ENCODE measurements around the gene CANT1. TPM values are rescaled to one million over a fixed set of nuclear protein-coding genes. Genes with fewer than 3 reads are reported as not detected.

Gene CANT1
- total and polyA plus RNA-seq, 4 donors: 6.2 to 20.0 (median 16.4) TPM

DNA sequence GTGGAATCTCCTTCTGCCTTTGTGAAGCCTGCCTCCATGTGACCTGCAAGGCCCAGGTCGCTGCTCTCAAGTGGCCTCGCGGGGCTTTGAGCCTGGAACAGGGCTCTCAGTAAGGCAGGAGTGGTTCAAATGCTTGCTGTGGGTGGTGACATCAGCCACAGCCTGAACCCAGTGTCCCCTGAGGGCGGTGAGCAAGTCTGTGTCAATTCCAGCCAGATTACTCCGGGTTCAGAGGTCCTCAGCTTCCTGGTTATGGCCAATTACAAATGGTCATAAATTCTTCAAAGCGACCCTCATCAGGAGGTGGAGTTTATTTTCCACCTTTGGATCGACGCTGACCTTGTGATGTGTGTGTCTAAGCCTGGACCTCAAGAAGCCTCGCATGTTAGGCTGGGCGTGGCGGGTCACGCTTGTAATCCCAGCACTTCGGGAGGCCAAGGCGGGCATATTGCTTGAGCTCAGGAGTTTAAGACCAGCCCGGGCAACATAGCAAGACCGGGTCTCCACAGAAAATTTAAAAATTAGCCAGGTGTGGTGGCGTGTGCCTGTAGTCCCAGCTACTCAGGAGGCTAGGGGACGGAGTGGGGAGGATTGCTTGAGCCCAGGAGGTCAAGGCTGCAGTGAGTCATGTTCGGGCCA lies 47.1 kb downstream of the CANT1 start:
- no peak for DNase-seq (ENCODE audit: low spot score)
- no peaks in the 10 kb centered on the region for H3K9me3 ChIP-seq (ENCODE audit: control insufficient read depth in 4 of 4, low read length in 3 of 4)
- TF ChIP-seq FOXA1 (IDR thresholded peaks at IDR 0.05) (no peak), SP1 (IDR thresholded peaks at IDR 0.05) (peak; percentile 19), HNF4A (conservative IDR thresholded peaks at IDR 0.05) (peak; percentile 27 to 70)
- TF ChIP-seq, protein P1, sequence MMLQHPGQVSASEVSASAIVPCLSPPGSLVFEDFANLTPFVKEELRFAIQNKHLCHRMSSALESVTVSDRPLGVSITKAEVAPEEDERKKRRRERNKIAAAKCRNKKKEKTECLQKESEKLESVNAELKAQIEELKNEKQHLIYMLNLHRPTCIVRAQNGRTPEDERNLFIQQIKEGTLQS (IDR thresholded peaks at IDR 0.05): no peak
- TF ChIP-seq, protein P2, sequence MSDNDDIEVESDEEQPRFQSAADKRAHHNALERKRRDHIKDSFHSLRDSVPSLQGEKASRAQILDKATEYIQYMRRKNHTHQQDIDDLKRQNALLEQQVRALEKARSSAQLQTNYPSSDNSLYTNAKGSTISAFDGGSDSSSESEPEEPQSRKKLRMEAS (IDR thresholded peaks at IDR 0.05): no peak
- no peak overlapping the region for H3K9ac ChIP-seq (ENCODE audit: low read depth in 1 of 2, low read length in 2 of 2)
- H3K36me3 ChIP-seq (ENCODE audit: control insufficient read depth in 4 of 4, insufficient read depth in 3 of 4, low read depth in 1 of 4, low read length in 3 of 4): no peaks in the 10 kb centered on the region
- no peaks in the 10 kb centered on the region for H3K4me1 ChIP-seq (ENCODE audit: control insufficient read depth in 4 of 4, insufficient read depth in 4 of 4, low read length in 3 of 4)
- H3K4me3 ChIP-seq (ENCODE audit: low read depth in 1 of 3, low read length in 3 of 3): no peak overlapping the region
- no peaks in the 10 kb centered on the region for H3K27me3 ChIP-seq (ENCODE audit: control insufficient read depth in 4 of 4, insufficient read depth in 4 of 4, low read length in 3 of 4)
- 67% methylated on average over 19 of the region's 19 CpGs for whole genome bisulfite sequencing
- no peak overlapping the region for H3K27ac ChIP-seq (ENCODE audit: low read depth in 1 of 2, low read length in 2 of 2)

DNA sequence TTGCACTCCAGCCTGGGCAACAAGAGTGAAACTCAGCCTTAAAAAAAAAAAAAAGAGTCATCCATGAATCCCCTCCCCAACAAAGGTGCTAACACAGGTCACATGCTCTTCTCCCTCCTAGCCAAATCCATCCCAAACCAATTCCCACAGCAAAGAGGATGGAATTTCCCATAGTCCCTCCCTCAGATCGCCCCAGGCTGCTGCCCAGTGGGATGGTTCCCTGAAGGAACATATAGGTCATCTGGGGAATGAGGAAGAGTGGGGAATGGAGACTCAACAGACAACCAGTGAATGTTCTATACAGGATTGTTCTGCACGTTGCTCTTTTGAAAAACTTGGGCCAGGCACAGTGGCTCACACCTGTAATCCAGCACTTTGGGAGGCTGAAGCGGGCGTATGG lies 48.0 kb downstream of the CANT1 start:
- Histone ChIP-seq H3K36me3 (ENCODE audit: control insufficient read depth in 4 of 4, insufficient read depth in 3 of 4, low read depth in 1 of 4, low read length in 3 of 4) (no peaks in the 10 kb centered on the region), H3K9ac (ENCODE audit: low read depth in 1 of 2, low read length in 2 of 2) (no peak overlapping the region), H3K27ac (ENCODE audit: low read depth in 1 of 2, low read length in 2 of 2) (no peak overlapping the region), H3K27me3 (ENCODE audit: control insufficient read depth in 4 of 4, insufficient read depth in 4 of 4, low read length in 3 of 4) (no peaks in the 10 kb centered on the region), H3K4me1 (ENCODE audit: control insufficient read depth in 4 of 4, insufficient read depth in 4 of 4, low read length in 3 of 4) (no peaks in the 10 kb centered on the region), H3K4me3 (ENCODE audit: low read depth in 1 of 3, low read length in 3 of 3) (no peak overlapping the region), H3K9me3 (ENCODE audit: control insufficient read depth in 4 of 4, low read length in 3 of 4) (no peaks in the 10 kb centered on the region)
- 96% methylated on average over 4 of the region's 4 CpGs for WGBS
- TF ChIP-seq, protein P3, sequence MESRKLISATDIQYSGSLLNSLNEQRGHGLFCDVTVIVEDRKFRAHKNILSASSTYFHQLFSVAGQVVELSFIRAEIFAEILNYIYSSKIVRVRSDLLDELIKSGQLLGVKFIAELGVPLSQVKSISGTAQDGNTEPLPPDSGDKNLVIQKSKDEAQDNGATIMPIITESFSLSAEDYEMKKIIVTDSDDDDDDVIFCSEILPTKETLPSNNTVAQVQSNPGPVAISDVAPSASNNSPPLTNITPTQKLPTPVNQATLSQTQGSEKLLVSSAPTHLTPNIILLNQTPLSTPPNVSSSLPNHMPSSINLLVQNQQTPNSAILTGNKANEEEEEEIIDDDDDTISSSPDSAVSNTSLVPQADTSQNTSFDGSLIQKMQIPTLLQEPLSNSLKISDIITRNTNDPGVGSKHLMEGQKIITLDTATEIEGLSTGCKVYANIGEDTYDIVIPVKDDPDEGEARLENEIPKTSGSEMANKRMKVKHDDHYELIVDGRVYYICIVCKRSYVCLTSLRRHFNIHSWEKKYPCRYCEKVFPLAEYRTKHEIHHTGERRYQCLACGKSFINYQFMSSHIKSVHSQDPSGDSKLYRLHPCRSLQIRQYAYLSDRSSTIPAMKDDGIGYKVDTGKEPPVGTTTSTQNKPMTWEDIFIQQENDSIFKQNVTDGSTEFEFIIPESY (IDR thresholded peaks at IDR 0.05): no peak
- TF ChIP-seq, protein P4, sequence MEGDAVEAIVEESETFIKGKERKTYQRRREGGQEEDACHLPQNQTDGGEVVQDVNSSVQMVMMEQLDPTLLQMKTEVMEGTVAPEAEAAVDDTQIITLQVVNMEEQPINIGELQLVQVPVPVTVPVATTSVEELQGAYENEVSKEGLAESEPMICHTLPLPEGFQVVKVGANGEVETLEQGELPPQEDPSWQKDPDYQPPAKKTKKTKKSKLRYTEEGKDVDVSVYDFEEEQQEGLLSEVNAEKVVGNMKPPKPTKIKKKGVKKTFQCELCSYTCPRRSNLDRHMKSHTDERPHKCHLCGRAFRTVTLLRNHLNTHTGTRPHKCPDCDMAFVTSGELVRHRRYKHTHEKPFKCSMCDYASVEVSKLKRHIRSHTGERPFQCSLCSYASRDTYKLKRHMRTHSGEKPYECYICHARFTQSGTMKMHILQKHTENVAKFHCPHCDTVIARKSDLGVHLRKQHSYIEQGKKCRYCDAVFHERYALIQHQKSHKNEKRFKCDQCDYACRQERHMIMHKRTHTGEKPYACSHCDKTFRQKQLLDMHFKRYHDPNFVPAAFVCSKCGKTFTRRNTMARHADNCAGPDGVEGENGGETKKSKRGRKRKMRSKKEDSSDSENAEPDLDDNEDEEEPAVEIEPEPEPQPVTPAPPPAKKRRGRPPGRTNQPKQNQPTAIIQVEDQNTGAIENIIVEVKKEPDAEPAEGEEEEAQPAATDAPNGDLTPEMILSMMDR (IDR thresholded peaks at IDR 0.05; ENCODE audit: low read depth, low read length, missing input control): no peak
- TF ChIP-seq, protein P2 (IDR thresholded peaks at IDR 0.05): no peak
- TF ChIP-seq JUND (IDR thresholded peaks at IDR 0.05) (no peak), NR2F2 (IDR thresholded peaks at IDR 0.05) (no peak), HNF4G (IDR thresholded peaks at IDR 0.05) (no peak), EGR1 (IDR thresholded peaks at IDR 0.05; ENCODE audit: low read depth in 2 of 2) (no peak), YY1 (IDR thresholded peaks at IDR 0.05) (no peak), FOXA1 (IDR thresholded peaks at IDR 0.05) (no peak), FOXA2 (IDR thresholded peaks at IDR 0.05) (no peak), RXRA (IDR thresholded peaks at IDR 0.05) (no peak), TAF1 (conservative IDR thresholded peaks at IDR 0.05) (no peak), RAD21 (IDR thresholded peaks at IDR 0.05) (no peak), SP1 (IDR thresholded peaks at IDR 0.05) (no peak), GABPA (IDR thresholded peaks at IDR 0.05 in 1 of 2, conservative IDR thresholded peaks at IDR 0.05 in 1 of 2) (no peak)
- TF ChIP-seq, protein P1 (IDR thresholded peaks at IDR 0.05): no peak
- TF ChIP-seq, protein P5, sequence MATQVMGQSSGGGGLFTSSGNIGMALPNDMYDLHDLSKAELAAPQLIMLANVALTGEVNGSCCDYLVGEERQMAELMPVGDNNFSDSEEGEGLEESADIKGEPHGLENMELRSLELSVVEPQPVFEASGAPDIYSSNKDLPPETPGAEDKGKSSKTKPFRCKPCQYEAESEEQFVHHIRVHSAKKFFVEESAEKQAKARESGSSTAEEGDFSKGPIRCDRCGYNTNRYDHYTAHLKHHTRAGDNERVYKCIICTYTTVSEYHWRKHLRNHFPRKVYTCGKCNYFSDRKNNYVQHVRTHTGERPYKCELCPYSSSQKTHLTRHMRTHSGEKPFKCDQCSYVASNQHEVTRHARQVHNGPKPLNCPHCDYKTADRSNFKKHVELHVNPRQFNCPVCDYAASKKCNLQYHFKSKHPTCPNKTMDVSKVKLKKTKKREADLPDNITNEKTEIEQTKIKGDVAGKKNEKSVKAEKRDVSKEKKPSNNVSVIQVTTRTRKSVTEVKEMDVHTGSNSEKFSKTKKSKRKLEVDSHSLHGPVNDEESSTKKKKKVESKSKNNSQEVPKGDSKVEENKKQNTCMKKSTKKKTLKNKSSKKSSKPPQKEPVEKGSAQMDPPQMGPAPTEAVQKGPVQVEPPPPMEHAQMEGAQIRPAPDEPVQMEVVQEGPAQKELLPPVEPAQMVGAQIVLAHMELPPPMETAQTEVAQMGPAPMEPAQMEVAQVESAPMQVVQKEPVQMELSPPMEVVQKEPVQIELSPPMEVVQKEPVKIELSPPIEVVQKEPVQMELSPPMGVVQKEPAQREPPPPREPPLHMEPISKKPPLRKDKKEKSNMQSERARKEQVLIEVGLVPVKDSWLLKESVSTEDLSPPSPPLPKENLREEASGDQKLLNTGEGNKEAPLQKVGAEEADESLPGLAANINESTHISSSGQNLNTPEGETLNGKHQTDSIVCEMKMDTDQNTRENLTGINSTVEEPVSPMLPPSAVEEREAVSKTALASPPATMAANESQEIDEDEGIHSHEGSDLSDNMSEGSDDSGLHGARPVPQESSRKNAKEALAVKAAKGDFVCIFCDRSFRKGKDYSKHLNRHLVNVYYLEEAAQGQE (IDR thresholded peaks at IDR 0.05): no peak
- no peak for DNase-seq (ENCODE audit: low spot score)

All from liver (tissue), 9 donors.